Measurements from ENCODE around the gene ZNF681.
"Not testable (repeated sequence)": the region's sequence is repeated elsewhere in the genome, so short reads cannot be mapped to it uniquely, and the experiment has no call there.

The ZNF681 gene

DNA sequence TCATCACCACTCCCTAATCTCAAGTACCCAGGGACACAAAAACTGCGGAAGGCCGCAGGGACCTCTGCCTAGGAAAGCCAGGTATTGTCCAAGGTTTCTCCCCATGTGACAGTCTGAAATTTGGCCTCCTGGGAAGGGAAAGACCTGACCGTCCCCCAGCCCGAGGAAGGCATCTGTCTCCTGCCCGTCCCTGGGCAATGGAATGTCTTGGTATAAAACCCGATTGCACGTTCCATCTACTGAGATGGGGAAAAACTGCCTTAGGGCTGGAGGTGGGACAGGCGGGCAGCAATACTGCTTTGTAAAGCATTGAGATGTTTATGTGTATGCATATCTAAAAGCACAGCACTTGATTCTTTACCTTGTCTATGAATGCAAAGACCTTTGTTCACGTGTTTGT lies 65.8 kb downstream of the ZNF681 start:
- DNase-seq (ENCODE audit: low spot score): not testable (repeated sequence)
